CD4-positive, alpha-beta T cell (primary cell): ENCODE measurements around the gene CLIP2. TPM values are rescaled to one million over a fixed set of nuclear protein-coding genes. Genes with fewer than 3 reads are reported as not detected.

Experiments
- ATAC-seq: fragments of 200-7000 bp; cut with Tn5 transposase; one replicate; pipeline ENCODE4 v1.10.0; 2022; ENCODE audit warnings: mild to moderate bottlenecking; ENCODE audit not compliant: poor library complexity
- CTCF ChIA-PET: fragments of 350-600 bp; sonication (Branson Sonifier 250); formaldehyde crosslinking; loops from one replicate; lab custom pipeline; 2021; ENCODE audit warnings: antibody characterized with exemption, inconsistent platforms; lab: Charles Lee
- POLR2A ChIA-PET: fragments of 350-600 bp; sonication (Branson Sonifier 250); formaldehyde crosslinking; loops from one replicate; lab custom pipeline; 2021; ENCODE audit warnings: antibody characterized with exemption, inconsistent platforms; lab: Charles Lee
- DNase-seq, 14 experiments: peaks; one replicate each; pipeline ENCODE4 v3.0.0-alpha.2; 2013 to 2020; ENCODE audit warnings: mixed read lengths in 2 of 14
- H3K27ac ChIP-seq, 2 donors: one replicate each; pipeline versions ENCODE4 v1.5.1 to v1.7.0; 2013; ENCODE audit warnings: low read length in 2 of 2, low read depth in 1 of 2, mild to moderate bottlenecking in 1 of 2
- H3K27me3 ChIP-seq, 2 experiments: 1 replicate in 1 of 2; 2 replicates in 1 of 2; pipeline versions ENCODE4 v1.6.1 to v1.7.0; 2013; ENCODE audit warnings: low read length in 2 of 2, control low read depth in 1 of 2, mild to moderate bottlenecking in 1 of 2, moderate library complexity in 1 of 2; ENCODE audit not compliant: insufficient read depth in 2 of 2, control insufficient read depth in 1 of 2
- H3K36me3 ChIP-seq: one replicate; pipeline ENCODE4 v1.6.1; 2013; ENCODE audit warnings: low read length, control low read depth; ENCODE audit not compliant: insufficient read depth
- H3K4me1 ChIP-seq: one replicate; pipeline ENCODE4 v1.6.1; 2013; ENCODE audit warnings: low read length, control low read depth; ENCODE audit not compliant: insufficient read depth
- H3K4me3 ChIP-seq: one replicate; pipeline ENCODE4 v1.5.1; 2013; ENCODE audit warnings: mild to moderate bottlenecking, low read length, moderate library complexity
- H3K9me3 ChIP-seq, 2 experiments: 1 replicate in 1 of 2; 2 replicates in 1 of 2; pipeline versions ENCODE4 v1.6.1 to v1.7.0; 2013; ENCODE audit warnings: low read length in 2 of 2, mild to moderate bottlenecking in 2 of 2, control low read depth in 1 of 2, moderate library complexity in 1 of 2; ENCODE audit not compliant: control insufficient read depth in 1 of 2, insufficient read depth in 1 of 2
- H3K27ac Mint-ChIP-seq: one replicate; pipeline ENCODE4 v1.8.0; 2020; ENCODE audit warnings: mixed read lengths
- H3K27me3 Mint-ChIP-seq: one replicate; pipeline ENCODE4 v1.8.0; 2021; ENCODE audit warnings: mixed read lengths
- H3K36me3 Mint-ChIP-seq: one replicate; pipeline ENCODE4 v1.8.0; 2021; ENCODE audit warnings: low read depth, mixed read lengths
- H3K4me1 Mint-ChIP-seq: one replicate; pipeline ENCODE4 v1.8.0; 2021; ENCODE audit warnings: low read depth, mixed read lengths
- H3K4me3 Mint-ChIP-seq: one replicate; pipeline ENCODE4 v1.8.0; 2020; ENCODE audit warnings: mild to moderate bottlenecking, mixed read lengths
- H3K9me3 Mint-ChIP-seq: one replicate; pipeline ENCODE4 v1.8.0; 2020; ENCODE audit warnings: mixed read lengths
- CTCF ChIP-seq: fragments of 200-600 bp; IDR thresholded peaks from one replicate; pipeline ENCODE4 v1.8.0; 2022; ENCODE audit warnings: antibody characterized with exemption, mild to moderate bottlenecking
- intact Hi-C, 2 experiments: fragments of 100-400 bp; cut with DNase I in 1 of 2; cut with micrococcal nuclease in 1 of 2; formaldehyde crosslinking; loops; one replicate each; pipeline versions ENCODE4 v1.15.1 to v1.9.0; 2023 to 2025; cut with DNase I, micrococcal nuclease
- total RNA-seq, 174 experiments: library from RNA in 2 of 174; stranded (reverse) in 2 of 174; gene quantifications; one replicate each; pipeline ENCODE4 v1.2.3 and lab custom pipeline; 2021 to 2026

CLIP2 gene
- total RNA-seq, 2 experiments from 2014 or later: 2.4 to 2.7 TPM

GRCh38 chr7:74266191-74266963, 22.8 kb upstream of the CLIP2 start:
- Mint-ChIP-seq H3K4me3 (no peak overlapping the region), H3K36me3 (no peaks in the 10 kb centered on the region), H3K27me3 (peaks cover 13% of the 10 kb centered on the region), H3K27ac (no peak overlapping the region), H3K4me1 (peaks cover 4% of the 10 kb centered on the region), H3K9me3 (no peaks in the 10 kb centered on the region)
- DNase-seq: no peak
- ATAC-seq: no peak
- ChIA-PET POLR2A (no interaction called here), CTCF (no interaction called here)
- TF ChIP-seq CTCF: no peak
- Histone ChIP-seq H3K36me3 (no peaks in the 10 kb centered on the region), H3K9me3 (no peaks in the 10 kb centered on the region), H3K27ac (no peak overlapping the region), H3K27me3 (no peaks in the 10 kb centered on the region), H3K4me3 (no peak overlapping the region), H3K4me1 (peaks cover 7% of the 10 kb centered on the region)
- intact Hi-C loops: no loop called here

GRCh38 chr7:74267756-74268565, 21.2 kb upstream of the CLIP2 start:
- intact Hi-C loops: no loop called here
- H3K36me3 Mint-ChIP-seq: no peaks in the 10 kb centered on the region
- Histone ChIP-seq H3K9me3 (no peaks in the 10 kb centered on the region), H3K4me1 (peaks cover 11% of the 10 kb centered on the region), H3K36me3 (no peaks in the 10 kb centered on the region), H3K27ac (no peak overlapping the region), H3K4me3 (no peak overlapping the region), H3K27me3 (no peaks in the 10 kb centered on the region)
- ChIA-PET POLR2A (interaction anchor here (3.5 kb wide), 1 partner anchor 21 kb away, joined by 19 read pairs; the partner anchor contains the start of gene CLIP2), CTCF (no interaction called here)
- ATAC-seq (no peak), DNase-seq (no peak)
- H3K4me1 Mint-ChIP-seq: peaks cover 8% of the 10 kb centered on the region
- no peaks in the 10 kb centered on the region for H3K9me3 Mint-ChIP-seq
- H3K4me3 Mint-ChIP-seq: no peak overlapping the region
- H3K27ac Mint-ChIP-seq: no peak overlapping the region
- no peak for TF ChIP-seq CTCF
- H3K27me3 Mint-ChIP-seq: peaks cover 13% of the 10 kb centered on the region

GRCh38 chr7:74269757-74270277, 19.4 kb upstream of the CLIP2 start:
- Histone ChIP-seq H3K4me3 (peak overlapping the region; percentile 63), H3K4me1 (peaks cover 11% of the 10 kb centered on the region), H3K36me3 (no peaks in the 10 kb centered on the region), H3K27me3 (no peaks in the 10 kb centered on the region), H3K9me3 (no peaks in the 10 kb centered on the region), H3K27ac (no peak overlapping the region)
- H3K27me3 Mint-ChIP-seq: peaks cover 13% of the 10 kb centered on the region
- no peak for TF ChIP-seq CTCF
- ChIA-PET POLR2A (interaction anchor here (0.6 to 3.5 kb wide), 4 partner anchors 12 to 28 kb away, joined by 3 to 19 read pairs (median 3); partner anchors contain the start of gene CLIP2), CTCF (interaction anchor here (0.7 to 1.1 kb wide), 3 partner anchors 19 to 63 kb away, joined by 3 read pairs; no protein-coding TSS in a partner anchor)
- H3K36me3 Mint-ChIP-seq: no peaks in the 10 kb centered on the region
- H3K9me3 Mint-ChIP-seq: no peaks in the 10 kb centered on the region
- peaks cover 8% of the 10 kb centered on the region for H3K4me1 Mint-ChIP-seq
- intact Hi-C loops: loop anchor here (1.0 to 10.0 kb wide), 3 partner anchors 18 to 65 kb away; partner anchors contain the start of gene CLIP2 (in 1 of the 2)
- ATAC-seq (peak; percentile 92), DNase-seq (peak; percentile 18 to 78 (median 52))
- H3K4me3 Mint-ChIP-seq: peak overlapping the region; percentile 90
- H3K27ac Mint-ChIP-seq: no peak overlapping the region
